H1 (cell line): ENCODE measurements around the gene CDKN1B. TPM values are rescaled to one million over a fixed set of nuclear protein-coding genes. Genes with fewer than 3 reads are reported as not detected.

ENCODE experiments used
- CTCF ChIA-PET: fragments of 300-600 bp; sonication (Branson Sonifier 250); formaldehyde crosslinking; loops from one replicate; lab custom pipeline; 2021; ENCODE audit not compliant: partially characterized antibody; lab: Charles Lee
- POLR2A ChIA-PET: fragments of 300-600 bp; sonication (Branson Sonifier 250); formaldehyde crosslinking; loops from one replicate; lab custom pipeline; 2021; ENCODE audit warnings: inconsistent platforms; ENCODE audit not compliant: partially characterized antibody; lab: Charles Lee
- DNase-seq, 2 experiments: peaks; one replicate each; pipeline versions ENCODE4 v3.0.0 to v3.0.0-alpha.2; 2010 to 2022; ENCODE audit warnings: low spot score in 2 of 2, low read depth in 1 of 2, mixed read lengths in 1 of 2
- FAIRE-seq: peaks from 2 replicates; lab custom pipeline; 2011; peaks lifted over from hg19 to GRCh38; lab: Jason Lieb, UNC
- H2AFZ ChIP-seq: 2 replicates; pipeline ENCODE4 v1.8.1; 2012; ENCODE audit warnings: low read length, inconsistent platforms
- H2AK5ac ChIP-seq: 2 replicates; pipeline ENCODE4 v1.6.1; 2013; ENCODE audit warnings: low read depth, low read length
- H2BK120ac ChIP-seq: replicated peaks from 2 replicates; pipeline ENCODE3; 2013; ENCODE audit warnings: low read depth, low read length, inconsistent platforms
- H2BK12ac ChIP-seq: 2 replicates; pipeline ENCODE4 v1.6.1; 2013; ENCODE audit warnings: low read depth, low read length
- H2BK15ac ChIP-seq: 2 replicates; pipeline ENCODE4 v1.6.1; 2013; ENCODE audit warnings: low read length
- H2BK20ac ChIP-seq: 2 replicates; pipeline ENCODE4 v1.6.1; 2013; ENCODE audit warnings: low read length
- H2BK5ac ChIP-seq: 2 replicates; pipeline ENCODE4 v1.6.1; 2013; ENCODE audit warnings: low read depth, low read length
- H3K14ac ChIP-seq: 2 replicates; pipeline ENCODE4 v1.6.1; 2013; ENCODE audit warnings: inconsistent platforms; ENCODE audit not compliant: insufficient read length
- H3K18ac ChIP-seq: 2 replicates; pipeline ENCODE4 v1.6.1; 2013; ENCODE audit warnings: low read length; ENCODE audit errors: extremely low read depth
- H3K23ac ChIP-seq: 2 replicates; pipeline ENCODE4 v1.6.1; 2013; ENCODE audit warnings: inconsistent platforms; ENCODE audit not compliant: insufficient read length
- H3K23me2 ChIP-seq: 2 replicates; pipeline ENCODE4 v1.6.1; 2013; ENCODE audit warnings: low read depth, low read length
- H3K27ac ChIP-seq: 2 replicates; pipeline ENCODE4 v1.6.1; 2011; ENCODE audit warnings: low read depth, low read length, inconsistent platforms
- H3K27me3 ChIP-seq, 4 experiments: replicated peaks in 1 of 4; 1 replicate in 1 of 4; 2 replicates in 3 of 4; pipeline versions ENCODE4 v1.6.1 to v1.8.1; 2011 to 2013; ENCODE audit warnings: low read length in 3 of 4, mild to moderate bottlenecking in 3 of 4, inconsistent platforms in 2 of 4, mixed read lengths in 2 of 4, moderate library complexity in 1 of 4; ENCODE audit not compliant: control insufficient read depth in 3 of 4, insufficient read depth in 3 of 4; ENCODE audit errors: extremely low read depth in 1 of 4
- H3K36me3 ChIP-seq, 4 experiments: 2 replicates each; pipeline versions ENCODE4 v1.6.1 to v1.8.1; 2011 to 2013; ENCODE audit warnings: mild to moderate bottlenecking in 4 of 4, low read length in 3 of 4, moderate library complexity in 2 of 4, control low read depth in 1 of 4, inconsistent platforms in 1 of 4; ENCODE audit not compliant: insufficient read depth in 4 of 4, control insufficient read depth in 2 of 4
- H3K4ac ChIP-seq: replicated peaks from 2 replicates; pipeline ENCODE3; 2013; ENCODE audit warnings: low read length, low read depth, mixed read lengths, inconsistent platforms; ENCODE audit not compliant: insufficient read length
- H3K4me1 ChIP-seq, 4 experiments: replicated peaks in 1 of 4; 1 replicate in 1 of 4; 2 replicates in 3 of 4; pipeline versions ENCODE4 v1.6.1 to v1.8.1; 2011 to 2013; ENCODE audit warnings: low read length in 3 of 4, inconsistent platforms in 2 of 4, mixed read lengths in 1 of 4; ENCODE audit not compliant: insufficient read depth in 4 of 4, control insufficient read depth in 3 of 4
- H3K4me2 ChIP-seq, 2 experiments: 2 replicates each; pipeline versions ENCODE4 v1.6.1 to v1.8.1; 2011 to 2013; ENCODE audit warnings: low read depth in 2 of 2, low read length in 2 of 2, control low read depth in 1 of 2, inconsistent platforms in 1 of 2, mild to moderate bottlenecking in 1 of 2; ENCODE audit not compliant: insufficient read depth in 1 of 2
- H3K4me3 ChIP-seq, 4 experiments: fragments of 200-600, 300-600 bp in 1 of 4; sonication (generic), shearing (Covaris generic), sonication (Bioruptor Twin) in 1 of 4; 2 replicates each; pipeline versions ENCODE4 v1.5.1 to v1.8.1; 2011 to 2016; ENCODE audit warnings: low read length in 4 of 4, low read depth in 3 of 4, control low read depth in 2 of 4, inconsistent platforms in 2 of 4, mild to moderate bottlenecking in 2 of 4, mixed read lengths in 1 of 4, moderate library complexity in 1 of 4; ENCODE audit not compliant: insufficient read depth in 2 of 4; ENCODE audit errors: extremely low read depth in 1 of 4
- H3K56ac ChIP-seq: replicated peaks from 2 replicates; pipeline ENCODE3; 2013; ENCODE audit warnings: low read depth, mild to moderate bottlenecking, mixed read lengths, low read length, inconsistent platforms; ENCODE audit not compliant: insufficient read length
- H3K79me1 ChIP-seq: 2 replicates; pipeline ENCODE4 v1.6.1; 2013; ENCODE audit warnings: low read depth, low read length, control low read depth
- H3K79me2 ChIP-seq, 2 experiments: 2 replicates each; pipeline versions ENCODE4 v1.6.1 to v1.8.1; 2012 to 2013; ENCODE audit warnings: low read length in 2 of 2, mild to moderate bottlenecking in 2 of 2, inconsistent platforms in 1 of 2; ENCODE audit not compliant: insufficient read depth in 2 of 2, control insufficient read depth in 1 of 2
- H3K9ac ChIP-seq, 4 experiments: replicated peaks in 1 of 4; 1 replicate in 1 of 4; 2 replicates in 3 of 4; pipeline versions ENCODE4 v1.6.1 to v1.8.1; 2011 to 2013; ENCODE audit warnings: low read depth in 3 of 4, low read length in 3 of 4, control low read depth in 2 of 4, mild to moderate bottlenecking in 2 of 4, moderate library complexity in 2 of 4, inconsistent platforms in 1 of 4; ENCODE audit errors: extremely low read depth in 1 of 4
- H3K9me3 ChIP-seq, 2 experiments: 2 replicates each; pipeline versions ENCODE4 v1.6.1 to v1.8.1; 2012 to 2013; ENCODE audit warnings: mild to moderate bottlenecking in 2 of 2, moderate library complexity in 2 of 2, control low read depth in 1 of 2, inconsistent platforms in 1 of 2, low read depth in 1 of 2, low read length in 1 of 2, mixed read lengths in 1 of 2; ENCODE audit not compliant: insufficient read depth in 2 of 2
- H4K20me1 ChIP-seq, 2 experiments: replicated peaks in 1 of 2; 2 replicates each; pipeline versions ENCODE3 to v1.8.1; 2011 to 2013; ENCODE audit warnings: inconsistent platforms in 2 of 2, low read length in 2 of 2, mild to moderate bottlenecking in 1 of 2; ENCODE audit not compliant: insufficient read depth in 2 of 2, control insufficient read depth in 1 of 2
- H4K5ac ChIP-seq: 2 replicates; pipeline ENCODE4 v1.6.1; 2013; ENCODE audit warnings: low read length, low read depth, mixed read lengths, inconsistent platforms; ENCODE audit not compliant: insufficient read length
- H4K8ac ChIP-seq: 2 replicates; pipeline ENCODE4 v1.8.0; 2013; ENCODE audit warnings: mild to moderate bottlenecking, moderate library complexity, low read length, inconsistent platforms; ENCODE audit not compliant: insufficient read depth; ENCODE audit errors: extremely low read depth
- H4K91ac ChIP-seq: replicated peaks from 2 replicates; pipeline ENCODE3; 2013; ENCODE audit warnings: low read length, mixed read lengths, inconsistent platforms; ENCODE audit not compliant: insufficient read length
- CHD2 ChIP-seq: IDR thresholded peaks from 2 replicates; pipeline ENCODE4 v1.6.1; 2012; ENCODE audit warnings: low read length, improper control_type of control experiment
- CTBP2 ChIP-seq: IDR thresholded peaks from 2 replicates; pipeline ENCODE4 v1.7.0; 2011; ENCODE audit warnings: borderline replicate concordance, mild to moderate bottlenecking, moderate library complexity, mixed read lengths, low read length; ENCODE audit not compliant: insufficient read depth, insufficient read length
- WGBS, 2 experiments: shearing (Covaris generic) in 1 of 2; methylation state at CpG; one replicate each; pipeline versions ENCODE4 v1.1.6 to v1.1.7; 2013 to 2015; ENCODE audit warnings: low lambda C conversion rate in 2 of 2, mixed read lengths in 2 of 2, inconsistent platforms in 1 of 2, low coverage in 1 of 2, missing lambda C conversion rate in 1 of 2; ENCODE audit not compliant: insufficient replicate concordance in 2 of 2, insufficient coverage in 1 of 2, insufficient read length in 1 of 2; ENCODE audit errors: extremely low coverage in 1 of 2, missing lambda C conversion rate in 1 of 2; 5-methylcytosine and 5-hydroxymethylcytosine counted together
- polyA plus RNA-seq, 7 experiments: library from polyadenylated mRNA; depleted of rRNA in 3 of 7; stranded (reverse) in 5 of 7; unstranded in 2 of 7; fragments of >200 nt in 5 of 7; fragments of 200-250 nt in 2 of 7; gene quantifications; 1 replicate in 5 of 7; 2 replicates in 1 of 7; 4 replicates in 1 of 7; pipeline versions ENCODE4 v1.2.1 to v1.2.3, GENCODE V29; 2011 to 2013; ENCODE audit warnings: missing spikeins in 2 of 7, mixed read lengths in 2 of 7
- total RNA-seq: library from RNA; stranded (reverse); fragmentation: NEBNext Ultra II Directional; extraction: Animal tissue kit (Norgen Biotek cat#: 25700); gene quantifications from 2 replicates; pipeline ENCODE4 v1.2.1, GENCODE V29; 2021

Gene CDKN1B
- total and polyA plus RNA-seq, 2 of the 8 experiments (the other 6 are each of a cell fraction or from before 2014, with no cell fraction given): 6.5 to 27.2 TPM

DNA sequence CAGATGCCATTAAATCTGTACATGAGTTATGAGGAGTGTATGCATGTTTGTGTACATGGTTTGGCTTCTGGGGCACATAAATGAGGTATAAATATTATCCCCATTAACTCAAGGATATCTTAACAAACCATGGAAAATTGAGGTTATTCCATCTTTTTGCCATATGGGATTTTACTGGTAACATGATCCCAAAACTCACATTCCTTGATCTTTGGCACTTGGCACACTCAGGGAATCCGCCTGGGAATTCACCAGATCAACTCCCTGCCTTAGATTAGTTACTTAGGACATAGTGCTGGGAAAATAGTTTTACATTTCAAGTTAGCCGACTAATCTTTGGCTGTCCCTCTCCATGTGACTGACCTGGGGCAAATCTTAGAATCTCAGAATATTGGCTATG, 16.9 kb downstream of the CDKN1B start:
- Histone ChIP-seq H3K9ac (no peak overlapping the region), H4K8ac (no peak overlapping the region), H3K18ac (no peak overlapping the region), H2BK120ac (no peak overlapping the region), H3K9me3 (0 out of 4 replicates have a peak, but pooled peaks cover 0 to 5% of the 10 kb centered on the region in 2 experiments), H4K20me1 (no peaks in the 10 kb centered on the region), H2AK5ac (no peak overlapping the region), H3K4ac (no peak overlapping the region), H2BK5ac (no peak overlapping the region), H2BK20ac (no peak overlapping the region), H4K5ac (no peak overlapping the region), H4K91ac (no peak overlapping the region), H3K14ac (no peak overlapping the region), H3K27ac (no peak overlapping the region), H3K23ac (no peak overlapping the region), H2BK15ac (no peak overlapping the region), H3K36me3 (no peaks in the 10 kb centered on the region), H3K56ac (no peak overlapping the region), H3K23me2 (no peaks in the 10 kb centered on the region), H2AFZ (no peak overlapping the region), H3K4me2 (no peak overlapping the region), H2BK12ac (no peak overlapping the region), H3K27me3 (no peaks in the 10 kb centered on the region), H3K4me3 (no peak overlapping the region), H3K4me1 (no peaks in the 10 kb centered on the region), H3K79me1 (no peaks in the 10 kb centered on the region), H3K79me2 (no peaks in the 10 kb centered on the region)
- ChIA-PET CTCF (interaction anchor here (1.1 to 4.1 kb wide), 2 partner anchors 12 to 16 kb away, joined by 4 to 39 read pairs; no protein-coding TSS in a partner anchor), POLR2A (interaction anchor here (1.6 kb wide), 1 partner anchor 8 kb away, joined by 7 read pairs; no protein-coding TSS in a partner anchor)
- WGBS, 2 experiments: 95% methylated on average over 2 of the region's 2 CpGs; no CpG with 5 or more reads in 1 of the 2 experiments
- no peak for DNase-seq
- TF ChIP-seq CTBP2 (no peak), CHD2 (no peak)
- no peak for FAIRE-seq
